ENCODE results near the gene PACS2.

Gene PACS2

GRCh38 chr14:105375635-105376057 is 61.1 kb downstream of the PACS2 start:
- no peak for DNase-seq (ENCODE audit: low read depth)
- TF ChIP-seq CTCF (IDR thresholded peaks at IDR 0.05; ENCODE audit: insufficient read depth, low read depth, low read length, missing control alignments), result no peak
- no peak overlapping the region for H3K4me3 ChIP-seq (ENCODE audit: low read length)

DNA sequence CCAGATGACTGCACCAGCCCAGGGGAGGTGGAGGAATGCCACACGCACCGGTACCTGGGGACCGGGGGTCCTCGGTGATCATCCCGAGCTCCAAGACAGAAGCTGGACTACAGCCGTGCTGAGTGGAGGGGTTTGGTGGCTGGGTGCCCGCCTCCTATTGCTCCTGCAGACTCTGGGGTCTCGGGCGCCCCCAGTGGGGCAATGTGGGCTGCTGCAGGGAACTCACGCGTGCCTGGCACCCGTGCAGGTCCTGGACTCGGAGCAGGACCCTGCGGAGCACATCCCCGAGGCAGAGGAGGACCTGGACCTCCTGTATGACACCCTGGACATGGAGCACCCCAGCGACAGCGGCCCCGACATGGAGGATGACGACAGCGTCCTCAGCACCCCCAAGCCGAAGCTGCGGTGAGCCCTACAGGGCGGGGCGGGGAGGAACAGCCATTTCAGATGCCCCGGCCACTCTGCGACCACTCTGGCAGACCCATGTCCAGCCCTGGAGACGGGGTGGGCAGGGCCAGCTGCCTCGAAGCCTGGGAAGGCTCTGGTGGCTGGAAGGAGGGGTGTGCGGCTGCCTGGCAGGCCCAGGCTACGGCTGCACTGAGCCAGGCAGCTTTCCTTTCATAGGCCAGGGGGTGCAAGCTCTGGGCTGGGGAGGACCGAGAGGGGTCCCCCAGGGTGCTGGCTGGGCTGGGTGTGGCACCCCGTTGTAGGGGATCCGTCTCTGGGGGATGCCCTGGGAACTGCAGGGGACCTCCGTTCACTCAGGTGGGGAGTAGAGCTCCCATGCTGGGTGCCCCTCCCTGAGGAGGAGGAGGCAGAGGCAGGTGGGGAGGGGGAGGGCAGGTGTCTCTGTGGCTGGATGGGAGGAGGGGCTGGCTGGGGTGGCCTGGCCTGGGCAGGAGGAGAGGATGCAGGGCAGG is 62.2 kb downstream of the PACS2 start:
- TF ChIP-seq CTCF (IDR thresholded peaks at IDR 0.05; ENCODE audit: insufficient read depth, low read depth, low read length, missing control alignments), result no peak
- no peak overlapping the region for H3K4me3 ChIP-seq (ENCODE audit: low read length)

DNA sequence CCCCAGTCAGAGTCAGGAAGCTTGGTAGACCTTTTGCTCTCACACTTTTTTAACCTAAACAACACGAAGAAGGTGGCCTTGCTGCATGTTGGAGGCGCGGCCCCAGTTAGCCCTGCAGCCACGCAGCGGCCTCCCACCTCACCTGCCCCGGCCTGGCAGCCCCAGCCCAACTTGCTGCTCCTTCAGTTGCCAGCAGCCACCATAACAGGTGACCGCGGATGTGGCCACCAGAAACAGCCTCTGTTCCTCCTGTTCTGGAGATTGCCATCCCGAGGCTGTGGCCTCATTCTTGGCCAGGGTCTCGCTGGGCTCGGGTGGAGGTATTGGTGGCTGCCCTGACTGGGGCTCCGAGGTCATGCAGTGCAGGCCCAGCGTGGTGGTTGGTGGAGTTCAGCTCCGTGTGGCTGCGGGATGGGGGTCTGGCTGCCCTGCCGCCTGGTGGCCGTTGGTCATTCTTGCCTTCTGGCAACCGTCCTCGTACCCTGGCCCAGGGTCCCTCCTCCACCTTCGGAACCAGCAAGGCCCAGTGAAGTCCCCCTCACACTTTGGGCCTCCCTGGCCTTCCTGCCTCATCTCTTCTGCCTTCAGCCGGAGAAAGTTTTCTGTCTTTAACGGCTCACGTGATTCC is 63.1 kb downstream of the PACS2 start:
- H3K4me3 ChIP-seq (ENCODE audit: low read length), result no peak overlapping the region
- TF ChIP-seq CTCF (IDR thresholded peaks at IDR 0.05; ENCODE audit: insufficient read depth, low read depth, low read length, missing control alignments), result no peak

More for the DNA sequence above, 62.2 kb downstream of the PACS2 start:
- DNase-seq (ENCODE audit: low read depth), result no peak

GRCh38 chr14:105378199-105378598 is 63.7 kb downstream of the PACS2 start:
- H3K4me3 ChIP-seq (ENCODE audit: low read length), result no peak overlapping the region
- DNase-seq (ENCODE audit: low read depth), result no peak
- no peak for TF ChIP-seq CTCF (IDR thresholded peaks at IDR 0.05; ENCODE audit: insufficient read depth, low read depth, low read length, missing control alignments)

More for the DNA sequence above, 63.1 kb downstream of the PACS2 start:
- DNase-seq (ENCODE audit: low read depth), result no peak

DNA sequence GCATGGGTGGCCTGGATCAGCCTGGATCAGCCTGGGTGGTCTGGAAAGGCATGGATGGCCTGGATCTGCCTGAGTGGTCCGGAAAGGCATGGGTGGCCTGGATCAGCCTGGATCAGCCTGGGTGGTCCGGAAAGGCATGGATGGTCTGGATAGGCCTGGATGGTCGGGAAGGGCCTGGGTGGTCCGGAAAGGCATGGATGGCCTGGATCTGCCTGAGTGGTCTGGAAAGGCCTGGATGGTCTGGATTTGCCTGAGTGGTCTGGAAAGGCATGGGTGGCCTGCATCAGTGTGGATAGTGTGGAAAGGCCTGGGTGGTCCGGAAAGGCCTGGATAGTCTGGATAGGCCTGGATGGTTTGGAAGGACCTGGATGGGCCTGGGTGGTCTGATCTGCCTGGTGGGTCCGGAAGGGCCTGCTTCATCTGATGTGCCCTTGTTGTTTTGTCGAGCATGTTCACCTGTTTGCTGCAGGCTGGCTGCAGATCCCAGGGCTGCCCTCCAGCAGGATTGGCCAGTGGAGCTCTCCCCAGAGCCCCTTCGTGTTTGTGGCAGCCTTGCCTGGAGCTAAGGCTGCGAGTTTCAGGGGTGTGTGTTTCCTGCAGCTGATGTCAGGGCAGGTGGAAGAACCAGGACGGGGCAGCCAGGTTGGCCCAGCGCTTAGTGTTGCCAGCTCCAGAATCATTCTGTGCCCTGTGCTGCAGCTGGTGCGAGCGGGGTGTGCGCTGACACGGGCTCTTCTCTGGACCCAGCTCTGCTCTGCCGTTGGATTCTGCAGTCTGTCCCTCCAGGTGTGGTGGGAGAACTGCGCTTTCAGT is 64.5 kb downstream of the PACS2 start:
- no peak overlapping the region for H3K4me3 ChIP-seq (ENCODE audit: low read length)
- no peak for DNase-seq (ENCODE audit: low read depth)
- no peak for TF ChIP-seq CTCF (IDR thresholded peaks at IDR 0.05; ENCODE audit: insufficient read depth, low read depth, low read length, missing control alignments)

DNA sequence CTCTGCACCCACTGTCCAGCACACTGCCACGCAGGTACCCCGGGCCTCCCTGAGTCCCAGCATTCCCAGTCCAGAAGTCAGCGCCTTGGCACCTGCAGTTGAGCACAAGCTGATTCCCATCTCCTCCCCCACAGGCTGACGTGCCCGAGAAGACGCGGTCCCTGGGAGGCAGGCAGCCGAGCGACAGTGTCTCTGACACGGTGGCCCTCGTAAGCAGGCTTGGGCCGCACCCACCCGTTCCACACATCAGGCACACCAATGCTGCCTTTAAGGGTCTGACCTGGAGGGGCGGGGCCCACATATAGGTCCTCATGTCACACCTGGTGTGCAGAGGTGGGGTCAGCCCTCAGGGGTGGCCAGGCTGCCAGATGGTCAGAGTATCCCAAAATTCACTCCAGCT is 65.4 kb downstream of the PACS2 start:
- no peak for DNase-seq (ENCODE audit: low read depth)
- TF ChIP-seq CTCF (IDR thresholded peaks at IDR 0.05; ENCODE audit: insufficient read depth, low read depth, low read length, missing control alignments), result no peak
- no peak overlapping the region for H3K4me3 ChIP-seq (ENCODE audit: low read length)

Data from epithelial cell of esophagus (primary cell).